Measurements from ENCODE around the gene HABP2.

Gene HABP2

DNA sequence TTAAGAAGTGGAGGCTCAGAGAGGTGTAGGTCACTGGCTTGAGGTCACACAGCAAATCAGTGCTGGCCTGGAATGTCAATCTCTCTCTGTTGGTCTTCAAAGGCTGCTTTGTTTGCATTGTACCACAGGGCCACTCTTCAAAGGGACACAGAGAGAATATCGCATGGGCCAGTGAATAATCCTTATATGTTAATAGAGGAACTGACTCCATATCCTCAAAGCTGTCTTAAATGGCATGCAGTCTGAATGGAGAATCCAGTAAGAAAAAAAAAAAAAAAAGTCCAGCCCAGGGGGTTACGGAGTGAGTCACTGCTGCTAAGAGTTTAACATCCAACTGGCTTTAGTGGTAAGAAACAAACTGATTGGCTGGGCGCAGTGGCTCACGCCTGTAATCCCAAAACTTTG is 56.9 kb downstream of the HABP2 start:
- DNase-seq = peak; percentile 20

- no peak for DNase-seq
These were observed 58.1 kb downstream of the HABP2 start for GRCh38 chr10:113610631-113611601.

DNA sequence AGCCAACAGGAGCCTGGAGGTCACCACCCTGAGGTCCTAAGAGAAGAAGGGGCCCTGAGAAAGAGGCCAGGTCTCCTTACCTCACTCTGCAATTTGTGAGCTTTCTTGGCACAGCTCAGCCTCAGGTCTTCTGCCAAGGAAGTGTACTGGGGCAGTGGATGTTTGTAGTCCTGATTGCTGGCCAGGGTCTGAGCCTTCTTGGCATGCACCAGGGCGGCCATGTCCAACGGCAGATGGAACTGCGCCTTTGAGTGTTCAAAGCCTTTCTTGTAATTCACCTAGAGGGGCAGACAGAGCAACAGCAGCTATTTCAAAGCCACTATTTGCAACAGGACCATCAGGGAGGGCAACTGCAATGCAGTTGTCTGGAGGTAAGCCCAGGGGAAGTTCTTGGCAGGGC is 59.3 kb downstream of the HABP2 start:
- DNase-seq = no peak

DNA sequence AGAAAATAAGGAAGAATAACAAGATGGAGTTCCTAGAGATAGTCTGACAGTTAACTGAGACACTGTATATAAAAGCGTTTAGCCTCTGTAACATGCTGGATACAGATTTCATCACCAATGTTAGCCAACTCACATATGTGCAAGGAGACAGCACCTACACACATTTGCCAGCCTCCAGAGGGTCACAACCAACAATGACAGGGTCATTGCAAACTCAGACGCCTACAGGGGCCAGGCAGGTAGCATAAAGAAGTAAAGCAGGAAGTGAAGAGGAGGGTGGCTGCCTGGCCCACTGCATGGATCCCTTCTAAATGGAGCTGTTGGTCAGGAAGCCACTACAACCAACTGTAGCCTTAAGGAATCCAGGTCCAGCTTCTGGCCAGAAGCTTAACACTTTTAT is 60.6 kb downstream of the HABP2 start:
- DNase-seq = no peak

DNA sequence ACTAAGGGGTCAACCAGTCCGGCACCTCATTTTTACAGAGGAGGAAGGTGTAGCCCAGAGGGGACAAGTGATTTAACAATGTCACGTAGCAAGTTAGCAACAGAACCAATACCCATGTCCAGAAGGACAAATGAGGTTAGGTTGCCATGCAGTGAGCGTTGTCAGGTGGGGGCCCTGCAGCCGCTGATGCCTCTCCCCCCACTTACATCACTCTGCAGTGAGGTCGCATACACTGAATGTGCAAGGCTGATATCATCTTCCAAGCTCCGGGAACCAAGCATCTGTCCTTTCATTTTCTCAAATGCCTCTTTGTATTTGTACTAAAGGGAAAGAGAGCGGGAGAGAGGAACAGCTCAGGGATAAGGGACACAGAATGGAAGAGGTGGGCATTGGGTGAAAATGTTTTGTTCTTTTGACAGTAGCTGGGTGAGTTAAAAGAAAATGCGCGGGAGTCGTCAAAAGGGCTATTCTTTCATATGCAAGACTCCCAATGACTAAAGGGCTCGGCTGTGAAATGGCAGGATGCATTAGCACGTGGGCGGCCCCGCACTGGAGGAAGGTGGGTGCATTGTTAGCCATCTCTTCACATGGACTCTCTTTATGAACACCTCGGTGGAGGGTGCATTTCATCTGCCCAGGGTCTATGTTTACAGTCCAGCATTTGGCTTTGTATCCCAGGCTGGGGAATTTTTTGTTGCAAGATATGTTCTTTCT is 61.3 kb downstream of the HABP2 start:
- DNase-seq = no peak

DNA sequence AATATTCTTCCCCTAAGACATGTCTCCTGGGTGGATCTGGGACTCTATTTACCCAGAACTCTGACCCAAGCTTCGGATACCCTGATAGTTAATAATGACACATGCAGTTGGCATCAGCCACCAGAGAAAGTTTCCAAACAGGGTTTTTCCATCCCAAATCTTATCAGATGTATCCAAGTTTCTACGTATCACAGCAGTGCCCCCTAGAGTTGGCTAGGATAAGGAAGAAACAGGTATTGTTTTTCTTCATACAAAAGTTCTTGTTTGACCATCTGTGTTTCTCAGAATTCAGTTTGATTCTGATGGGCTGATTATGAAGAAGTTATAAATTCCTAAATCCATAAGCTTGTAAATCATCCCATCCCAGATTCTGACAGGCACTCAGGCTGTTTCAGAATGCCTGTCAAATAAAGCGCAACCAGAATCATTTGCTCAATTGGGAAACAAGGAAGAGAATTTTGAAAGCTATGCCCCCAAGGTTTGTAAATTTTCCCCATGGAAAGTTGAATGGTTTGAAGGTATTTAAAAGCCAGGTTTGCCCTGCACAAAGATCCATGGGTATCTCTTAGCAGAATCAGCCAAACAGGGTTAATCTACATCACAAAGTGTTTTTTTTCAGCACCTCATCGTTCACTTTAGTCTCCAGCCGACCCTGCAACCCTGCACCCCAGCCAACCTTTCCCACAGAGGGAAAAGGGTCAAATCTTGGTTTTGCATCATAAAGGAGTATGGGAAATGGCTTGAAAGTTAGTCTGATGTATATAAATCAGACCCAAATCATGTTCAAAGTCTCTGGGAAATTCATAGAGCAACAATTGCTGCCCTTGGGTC is 63.6 kb downstream of the HABP2 start:
- peak; percentile 10 for DNase-seq

DNA sequence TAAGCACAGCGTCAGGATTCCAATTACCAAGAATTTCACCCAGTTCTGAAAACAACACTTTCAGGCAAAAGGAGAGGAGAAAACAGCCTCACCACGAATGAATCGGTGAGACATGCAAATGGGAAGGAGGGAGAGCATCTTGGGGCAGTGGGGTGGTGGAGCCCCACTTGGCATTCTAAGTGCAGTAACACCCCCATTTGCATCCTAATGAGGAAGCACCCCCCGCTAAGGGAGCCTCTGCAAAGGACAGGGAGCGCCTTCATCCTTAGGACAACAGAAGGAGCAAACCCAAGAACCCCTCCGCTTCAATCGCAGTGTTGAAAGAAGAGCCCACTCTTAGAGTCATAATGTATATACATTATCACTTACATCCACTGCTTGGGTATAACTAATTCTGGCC is 64.2 kb downstream of the HABP2 start:
- DNase-seq = no peak

- DNase-seq = no peak
These were observed 65.5 kb downstream of the HABP2 start for GRCh38 chr10:113618338-113618737.

- DNase-seq = no peak
These were observed 66.5 kb downstream of the HABP2 start for GRCh38 chr10:113619401-113619800.

DNA sequence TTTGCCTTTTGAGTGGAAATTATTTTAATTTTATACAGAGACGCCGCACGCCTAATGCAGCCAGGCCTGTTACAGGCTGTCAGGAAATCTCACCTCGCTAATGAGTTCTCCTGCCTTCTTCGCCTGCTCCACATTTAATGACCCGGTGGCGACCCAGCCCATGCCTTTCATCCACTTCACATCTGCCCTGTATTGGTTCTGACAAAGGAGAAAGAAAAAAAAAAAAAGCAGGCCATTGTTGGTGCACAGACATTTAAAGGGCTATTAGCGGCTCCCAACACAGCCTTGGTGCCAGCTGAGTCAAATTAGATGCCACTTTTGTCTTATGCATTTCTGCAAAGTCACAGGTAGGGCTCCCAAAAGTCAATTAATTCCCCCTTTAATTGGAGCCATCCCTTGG is 67.7 kb downstream of the HABP2 start:
- no peak for DNase-seq

DNA sequence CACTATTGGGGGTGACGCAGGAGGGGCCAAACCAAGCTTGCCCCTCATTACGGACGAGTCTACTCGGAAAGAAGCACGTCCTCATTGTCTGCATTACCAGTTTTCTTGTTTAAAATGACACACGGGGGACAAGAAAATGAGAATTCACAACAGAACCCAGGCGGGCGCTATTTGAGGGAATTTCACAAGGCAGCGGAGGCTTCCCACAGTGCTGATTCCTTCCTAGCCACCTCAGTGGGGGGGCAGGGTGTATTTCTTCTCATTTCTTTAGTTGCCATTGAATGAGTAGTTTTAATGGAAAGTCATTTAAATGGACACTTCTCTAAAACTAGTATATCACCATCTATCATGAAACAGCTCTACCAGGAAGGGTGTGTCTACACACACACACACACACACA is 68.1 kb downstream of the HABP2 start:
- no peak for DNase-seq

GRCh38 chr10:113621799-113622198 is 68.9 kb downstream of the HABP2 start:
- DNase-seq = no peak

DNA sequence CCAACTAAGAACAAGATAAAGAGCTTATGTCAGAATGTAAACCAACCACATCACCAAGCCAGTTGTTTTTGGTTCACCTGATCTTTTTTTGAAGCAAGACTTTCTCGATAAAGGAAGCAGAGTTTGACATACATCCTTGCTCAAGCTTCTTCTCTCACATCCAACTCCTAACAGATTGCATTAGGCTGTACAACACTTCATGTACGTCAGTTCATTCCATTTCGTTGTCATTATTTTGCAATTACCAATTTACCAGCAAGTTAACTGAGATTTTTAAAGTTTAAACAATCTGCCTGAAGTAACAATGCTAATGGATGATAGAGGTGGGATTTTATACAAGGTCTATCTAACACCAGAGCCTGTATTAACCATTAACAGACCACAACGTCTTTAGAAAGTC is 70.0 kb downstream of the HABP2 start:
- DNase-seq = no peak

- no peak for DNase-seq
These were observed 72.8 kb downstream of the HABP2 start for GRCh38 chr10:113625461-113626186.

- DNase-seq = no peak
These were observed 74.0 kb downstream of the HABP2 start for GRCh38 chr10:113626809-113627355.

DNA sequence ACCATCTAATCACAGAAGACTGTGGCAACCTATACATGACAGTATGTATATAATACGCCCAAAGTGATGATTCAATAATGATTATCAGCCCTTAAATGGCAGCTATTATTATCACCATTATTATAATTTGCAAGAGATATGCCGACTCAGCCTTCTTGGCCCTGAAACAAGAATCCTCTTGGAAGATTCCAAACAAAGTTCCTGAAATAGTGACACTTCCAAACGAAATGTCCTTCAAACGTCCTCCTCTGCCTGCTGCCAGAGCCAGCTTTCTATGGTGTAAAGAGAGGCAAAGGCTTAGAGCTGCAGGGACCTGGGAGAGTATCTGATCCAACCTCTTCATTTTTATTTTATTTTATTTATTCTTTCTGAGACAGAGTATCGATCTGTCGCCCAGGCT is 75.0 kb downstream of the HABP2 start:
- DNase-seq = no peak

GRCh38 chr10:113628607-113629153 is 75.8 kb downstream of the HABP2 start:
- DNase-seq = no peak

DNA sequence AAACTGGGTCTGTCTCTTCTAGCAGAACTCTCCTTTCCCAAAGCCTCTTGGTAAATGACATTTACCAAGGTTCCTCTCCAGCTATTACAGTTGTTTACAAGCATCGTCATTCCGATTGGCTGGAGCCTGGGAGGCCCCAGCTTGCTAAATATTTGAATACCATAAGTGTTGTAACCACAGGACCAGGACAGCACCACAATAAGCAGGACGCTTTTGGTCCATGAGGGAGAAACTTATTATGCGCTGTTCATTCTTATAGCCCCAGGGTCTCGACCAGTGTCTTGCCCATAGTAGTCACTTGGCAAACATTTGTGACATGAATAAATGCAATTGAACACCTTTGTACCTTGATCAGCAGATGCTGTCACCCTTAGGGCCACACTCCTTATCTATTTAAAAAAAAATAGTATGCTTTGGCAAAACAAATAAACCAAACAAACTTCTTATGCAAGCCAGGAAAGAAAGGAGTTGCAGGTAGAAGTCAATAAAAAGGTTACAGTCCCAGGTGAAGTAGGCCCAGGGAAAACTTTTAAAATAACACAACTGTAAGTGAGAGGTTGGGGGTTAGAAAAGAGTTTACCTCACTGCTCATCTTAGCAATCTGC is 78.2 kb downstream of the HABP2 start:
- DNase-seq = no peak

GRCh38 chr10:113631684-113632367 is 79.0 kb downstream of the HABP2 start:
- no peak for DNase-seq

Data from EL (cell line).